ENCODE results near the gene MPZL1. TPM values are rescaled to one million over a fixed set of nuclear protein-coding genes. Genes with fewer than 3 reads are reported as not detected.

The MPZL1 gene
- polyA plus RNA-seq, 3 donors: 23.1 to 63.6 (median 61.8) TPM

GRCh38 chr1:167836197-167836596 lies 114.4 kb downstream of the MPZL1 start:
- no CpG with 5 or more reads among the region's 4 CpGs for WGBS (ENCODE audit: insufficient coverage)
- Mint-ChIP-seq H3K27me3 (ENCODE audit: low read depth in 3 of 3) (peaks cover 1 to 4% (median 2%) of the 10 kb centered on the region in 3 donors), H3K36me3 (no peaks in the 10 kb centered on the region), H3K4me3 (no peak overlapping the region), H3K27ac (no peak overlapping the region), H3K9me3 (peaks cover 0 to 4% (median 1%) of the 10 kb centered on the region in 7 donors), H3K4me1 (peaks cover 4% of the 10 kb centered on the region)
- TF ChIP-seq, protein P1, sequence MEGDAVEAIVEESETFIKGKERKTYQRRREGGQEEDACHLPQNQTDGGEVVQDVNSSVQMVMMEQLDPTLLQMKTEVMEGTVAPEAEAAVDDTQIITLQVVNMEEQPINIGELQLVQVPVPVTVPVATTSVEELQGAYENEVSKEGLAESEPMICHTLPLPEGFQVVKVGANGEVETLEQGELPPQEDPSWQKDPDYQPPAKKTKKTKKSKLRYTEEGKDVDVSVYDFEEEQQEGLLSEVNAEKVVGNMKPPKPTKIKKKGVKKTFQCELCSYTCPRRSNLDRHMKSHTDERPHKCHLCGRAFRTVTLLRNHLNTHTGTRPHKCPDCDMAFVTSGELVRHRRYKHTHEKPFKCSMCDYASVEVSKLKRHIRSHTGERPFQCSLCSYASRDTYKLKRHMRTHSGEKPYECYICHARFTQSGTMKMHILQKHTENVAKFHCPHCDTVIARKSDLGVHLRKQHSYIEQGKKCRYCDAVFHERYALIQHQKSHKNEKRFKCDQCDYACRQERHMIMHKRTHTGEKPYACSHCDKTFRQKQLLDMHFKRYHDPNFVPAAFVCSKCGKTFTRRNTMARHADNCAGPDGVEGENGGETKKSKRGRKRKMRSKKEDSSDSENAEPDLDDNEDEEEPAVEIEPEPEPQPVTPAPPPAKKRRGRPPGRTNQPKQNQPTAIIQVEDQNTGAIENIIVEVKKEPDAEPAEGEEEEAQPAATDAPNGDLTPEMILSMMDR (IDR thresholded peaks at IDR 0.05): no peak
- no peak overlapping the region for H3K4me2 ChIP-seq (replicated peaks; ENCODE audit: extremely low read depth, low read length, poor library complexity, severe bottlenecking)
- H3K36me3 ChIP-seq (replicated peaks in 1 of 2; ENCODE audit: control insufficient read depth in 1 of 2, insufficient read depth in 2 of 2, low read length in 2 of 2): no peaks in the 10 kb centered on the region
- DNase-seq: no peak
- no peaks in the 10 kb centered on the region for H4K20me1 ChIP-seq (ENCODE audit: insufficient read depth, low read length)
- H3K4me1 ChIP-seq (ENCODE audit: control insufficient read depth in 1 of 2, insufficient read depth in 2 of 2, low read length in 2 of 2): no peaks in the 10 kb centered on the region
- H3K4me3 ChIP-seq (replicated peaks in 1 of 3; ENCODE audit: low read depth in 2 of 3, low read length in 3 of 3): no peak overlapping the region
- no peaks in the 10 kb centered on the region for H3K27me3 ChIP-seq (ENCODE audit: control insufficient read depth in 2 of 2, insufficient read depth in 2 of 2, low read length in 2 of 2)
- no peak overlapping the region for H2AFZ ChIP-seq (ENCODE audit: insufficient read depth, low read depth, low read length, poor library complexity, severe bottlenecking)
- no peak overlapping the region for H3K27ac ChIP-seq (ENCODE audit: low read depth in 1 of 2, low read length in 2 of 2)
- H3K9ac ChIP-seq (ENCODE audit: insufficient read depth, low read length, poor library complexity, severe bottlenecking): no peak overlapping the region
- no peaks in the 10 kb centered on the region for H3K9me3 ChIP-seq (replicated peaks in 1 of 2; ENCODE audit: control insufficient read depth in 1 of 2, insufficient read depth in 1 of 2, low read length in 2 of 2)
- H3K79me2 ChIP-seq (ENCODE audit: insufficient read depth, low read length): no peaks in the 10 kb centered on the region
- intact Hi-C loops (cut with micrococcal nuclease): no loop called here

GRCh38 chr1:167837326-167837725 lies 115.5 kb downstream of the MPZL1 start:
- no peak overlapping the region for H3K27ac ChIP-seq (ENCODE audit: low read depth in 1 of 2, low read length in 2 of 2)
- no peak overlapping the region for H2AFZ ChIP-seq (ENCODE audit: insufficient read depth, low read depth, low read length, poor library complexity, severe bottlenecking)
- H3K4me1 Mint-ChIP-seq: peaks cover 4% of the 10 kb centered on the region
- H3K4me2 ChIP-seq (replicated peaks; ENCODE audit: extremely low read depth, low read length, poor library complexity, severe bottlenecking): no peak overlapping the region
- no peaks in the 10 kb centered on the region for H3K36me3 ChIP-seq (replicated peaks in 1 of 2; ENCODE audit: control insufficient read depth in 1 of 2, insufficient read depth in 2 of 2, low read length in 2 of 2)
- H3K9ac ChIP-seq (ENCODE audit: insufficient read depth, low read length, poor library complexity, severe bottlenecking): no peak overlapping the region
- no peaks in the 10 kb centered on the region for H3K36me3 Mint-ChIP-seq
- TF ChIP-seq, protein P1 (IDR thresholded peaks at IDR 0.05): no peak
- no peak for DNase-seq
- H3K27me3 ChIP-seq (ENCODE audit: control insufficient read depth in 2 of 2, insufficient read depth in 2 of 2, low read length in 2 of 2): no peaks in the 10 kb centered on the region
- no peak overlapping the region for H3K4me3 ChIP-seq (replicated peaks in 1 of 3; ENCODE audit: low read depth in 2 of 3, low read length in 3 of 3)
- no peaks in the 10 kb centered on the region for H4K20me1 ChIP-seq (ENCODE audit: insufficient read depth, low read length)
- no CpG with 5 or more reads among the region's 2 CpGs for WGBS (ENCODE audit: insufficient coverage)
- H3K9me3 ChIP-seq (replicated peaks in 1 of 2; ENCODE audit: control insufficient read depth in 1 of 2, insufficient read depth in 1 of 2, low read length in 2 of 2): no peaks in the 10 kb centered on the region
- no peaks in the 10 kb centered on the region for H3K79me2 ChIP-seq (ENCODE audit: insufficient read depth, low read length)
- intact Hi-C loops (cut with micrococcal nuclease): no loop called here
- no peaks in the 10 kb centered on the region for H3K4me1 ChIP-seq (ENCODE audit: control insufficient read depth in 1 of 2, insufficient read depth in 2 of 2, low read length in 2 of 2)
- no peak overlapping the region for H3K4me3 Mint-ChIP-seq
- peaks cover 0 to 4% (median 1%) of the 10 kb centered on the region in 7 donors for H3K9me3 Mint-ChIP-seq
- H3K27me3 Mint-ChIP-seq (ENCODE audit: low read depth in 3 of 3): peaks cover 0 to 4% (median 1%) of the 10 kb centered on the region in 3 donors
- H3K27ac Mint-ChIP-seq: no peak overlapping the region
